Stimulated activated CD4-positive, alpha-beta T cell treated with anti-CD3 and anti-CD28 coated beads, TNF-alpha, amount 100 ng/mL, for 4 hours (primary cell): ENCODE results near the gene KAT5.
A peak's percentile ranks its signal among the peaks of the same experiment; 100 is the strongest.
"Not testable (repeated sequence)": the region's sequence is repeated elsewhere in the genome, so short reads cannot be mapped to it uniquely, and the experiment has no call there.

Experiments used
- DNase-seq, 3 experiments: peaks; one replicate each; pipeline ENCODE4 v3.0.0-alpha.2; 2020; ENCODE audit warnings: low read depth in 3 of 3

The KAT5 gene

DNA sequence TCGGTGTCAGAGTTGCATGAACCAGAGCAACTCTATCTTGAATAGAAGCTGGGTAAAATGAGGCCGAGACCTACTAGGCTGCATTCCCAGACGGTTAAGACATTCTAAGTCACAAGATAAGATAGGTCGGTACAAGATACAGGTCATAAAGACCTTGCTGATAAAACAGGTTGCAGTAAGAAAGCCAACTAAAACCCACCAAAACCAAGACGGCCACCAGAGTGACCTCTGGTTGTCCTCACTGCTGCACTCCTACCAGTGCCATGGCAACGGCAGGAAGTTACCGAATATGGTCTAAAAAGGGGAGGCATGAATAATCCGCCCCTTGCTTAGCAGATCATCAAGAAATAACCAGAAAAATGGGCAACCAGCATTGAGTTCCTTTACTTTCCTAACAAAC is 2.4 kb upstream of the KAT5 start:
- DNase-seq = no peak

GRCh38 chr11:65710421-65710820 is 1.6 kb upstream of the KAT5 start:
- no peak for DNase-seq

DNA sequence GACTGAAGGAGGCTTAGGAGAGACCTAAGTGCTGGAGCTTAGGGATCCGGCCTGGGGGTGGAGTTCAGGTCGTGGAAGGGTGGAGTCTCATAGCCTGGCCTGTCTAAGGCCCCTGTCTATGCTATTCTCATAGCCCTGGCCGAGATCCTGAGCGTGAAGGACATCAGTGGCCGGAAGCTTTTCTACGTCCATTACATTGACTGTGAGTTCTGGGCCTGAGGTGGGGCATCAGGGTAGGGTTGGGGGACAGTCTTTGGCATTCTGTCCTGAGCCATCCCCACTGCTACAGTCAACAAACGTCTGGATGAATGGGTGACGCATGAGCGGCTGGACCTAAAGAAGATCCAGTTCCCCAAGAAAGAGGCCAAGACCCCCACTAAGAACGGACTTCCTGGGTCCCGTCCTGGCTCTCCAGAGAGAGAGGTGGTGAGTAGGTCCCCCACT is 603 bp downstream of the KAT5 start:
- DNase-seq = no peak

GRCh38 chr11:65713212-65713969 is 1.3 kb downstream of the KAT5 start:
- no peak for DNase-seq

GRCh38 chr11:65714433-65714832 is 2.4 kb downstream of the KAT5 start:
- DNase-seq = no peak

GRCh38 chr11:65716302-65716701 is 4.2 kb downstream of the KAT5 start:
- DNase-seq = no peak

DNA sequence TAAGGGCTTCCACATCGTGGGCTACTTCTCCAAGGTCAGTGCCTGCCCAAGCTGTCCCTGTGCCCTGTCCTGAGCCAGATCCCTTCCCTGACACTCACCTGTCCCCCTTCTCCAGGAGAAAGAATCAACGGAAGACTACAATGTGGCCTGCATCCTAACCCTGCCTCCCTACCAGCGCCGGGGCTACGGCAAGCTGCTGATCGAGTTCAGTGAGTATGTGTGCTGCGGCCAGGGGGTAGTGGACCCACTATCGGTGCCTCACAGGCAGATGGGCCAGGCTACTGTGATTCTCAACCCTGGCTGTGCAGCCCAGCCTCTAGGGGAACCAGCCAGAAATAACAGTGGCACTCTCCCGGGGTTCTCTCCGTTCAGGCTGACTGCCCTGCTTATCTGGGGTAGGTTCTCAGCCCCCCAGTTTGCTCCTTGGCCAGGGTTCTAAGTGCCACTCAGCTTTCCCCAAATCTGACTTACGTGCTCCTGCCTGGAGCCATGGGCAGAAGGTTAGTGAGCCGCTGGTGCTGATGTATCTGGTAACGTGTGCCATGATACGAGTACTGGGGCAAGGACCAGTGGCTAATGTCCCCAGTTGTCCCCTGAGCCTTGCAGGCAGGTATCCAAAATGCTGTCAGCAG is 4.8 kb downstream of the KAT5 start:
- DNase-seq = no peak

GRCh38 chr11:65717906-65718305 is 5.9 kb downstream of the KAT5 start:
- no peak for DNase-seq

DNA sequence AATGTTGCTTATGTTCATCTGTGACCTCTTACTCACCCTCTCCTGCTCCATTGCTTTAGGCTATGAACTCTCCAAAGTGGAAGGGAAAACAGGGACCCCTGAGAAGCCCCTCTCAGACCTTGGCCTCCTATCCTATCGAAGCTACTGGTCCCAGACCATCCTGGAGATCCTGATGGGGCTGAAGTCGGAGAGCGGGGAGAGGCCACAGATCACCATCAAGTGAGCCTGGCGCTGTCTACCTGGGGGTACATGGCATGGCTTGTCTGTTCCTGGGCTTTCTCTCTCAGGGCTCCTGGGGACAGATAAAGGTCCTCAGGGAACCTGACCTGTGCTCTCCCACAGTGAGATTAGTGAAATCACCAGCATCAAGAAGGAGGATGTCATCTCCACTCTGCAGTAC is 6.5 kb downstream of the KAT5 start:
- no peak for DNase-seq

- DNase-seq = no peak
These were observed 7.0 kb downstream of the KAT5 start for GRCh38 chr11:65718964-65719492.

- no peak for DNase-seq
These were observed 7.8 kb downstream of the KAT5 start for GRCh38 chr11:65719871-65720210.

- DNase-seq = peak; percentile 49 to 68 (median 55)
These were observed 8.3 kb downstream of the KAT5 start, which contains the start of gene RNASEH2C for GRCh38 chr11:65720211-65720934. RNASEH2C (minus strand) TSS chr11:65720798; CDS start chr11:65720758, 40 bp downstream.

DNA sequence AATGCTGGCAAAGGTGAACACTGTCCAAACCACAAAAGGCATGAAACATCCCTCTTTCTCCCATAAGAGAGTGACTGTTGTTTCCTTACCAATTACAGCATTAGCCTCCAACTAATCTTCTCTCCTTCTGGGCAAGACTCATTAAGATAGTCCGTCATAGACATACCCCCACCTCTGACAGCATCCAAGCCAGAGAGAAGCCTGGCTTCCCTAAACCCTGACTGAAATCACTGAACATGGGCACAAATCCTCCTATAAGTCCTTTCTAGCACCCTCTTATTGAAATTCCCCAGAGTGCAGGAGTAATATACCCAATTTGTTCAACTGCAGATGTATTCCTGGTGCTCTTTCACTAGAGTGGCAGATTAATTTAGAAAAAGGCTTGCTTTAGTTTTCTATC is 10.2 kb downstream of the KAT5 start:
- no peak for DNase-seq

DNA sequence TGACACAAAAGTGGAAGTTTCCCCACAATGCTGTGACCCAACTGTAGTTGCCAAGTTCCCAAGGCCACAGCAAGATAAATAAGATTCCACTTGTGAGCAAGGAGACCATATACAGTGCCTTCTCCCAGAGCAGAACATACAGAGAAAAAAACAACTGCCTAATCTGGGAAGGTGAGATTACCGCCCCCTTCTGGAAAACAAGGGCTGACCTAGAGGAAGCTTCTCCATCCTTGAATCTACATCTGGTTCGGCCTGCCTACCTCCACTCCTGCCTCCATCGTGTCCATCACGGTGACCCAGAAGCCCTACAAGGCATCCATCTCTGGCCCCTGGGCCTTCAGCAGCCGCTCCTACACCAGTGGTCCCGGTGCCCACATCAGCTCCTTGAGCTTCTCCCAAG is 14.6 kb downstream of the KAT5 start:
- no peak for DNase-seq

DNA sequence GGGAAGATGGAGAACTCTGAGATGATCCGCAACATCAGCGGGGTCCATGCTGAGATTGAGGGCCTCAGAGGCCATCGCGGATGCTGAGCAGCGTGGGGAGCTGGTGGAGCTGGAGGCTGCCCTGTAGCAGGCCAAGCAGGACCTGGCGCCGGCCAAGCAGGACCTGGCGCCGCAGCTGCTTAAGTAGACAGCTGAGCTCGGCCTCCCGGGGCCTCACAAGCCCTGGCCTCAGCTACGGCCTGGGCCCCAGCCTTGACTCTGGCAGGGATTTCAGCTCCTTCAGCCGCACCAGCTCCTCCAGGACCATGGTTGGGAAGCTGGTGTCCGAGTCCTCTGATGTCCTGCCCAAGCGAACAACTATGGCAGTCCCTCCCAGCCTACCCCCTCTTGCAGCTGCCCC is 15.8 kb downstream of the KAT5 start:
- DNase-seq = no peak

GRCh38 chr11:65730461-65730860 is 18.4 kb downstream of the KAT5 start:
- DNase-seq = no peak

GRCh38 chr11:65735111-65735510 is 23.1 kb downstream of the KAT5 start:
- DNase-seq = not testable (repeated sequence)

DNA sequence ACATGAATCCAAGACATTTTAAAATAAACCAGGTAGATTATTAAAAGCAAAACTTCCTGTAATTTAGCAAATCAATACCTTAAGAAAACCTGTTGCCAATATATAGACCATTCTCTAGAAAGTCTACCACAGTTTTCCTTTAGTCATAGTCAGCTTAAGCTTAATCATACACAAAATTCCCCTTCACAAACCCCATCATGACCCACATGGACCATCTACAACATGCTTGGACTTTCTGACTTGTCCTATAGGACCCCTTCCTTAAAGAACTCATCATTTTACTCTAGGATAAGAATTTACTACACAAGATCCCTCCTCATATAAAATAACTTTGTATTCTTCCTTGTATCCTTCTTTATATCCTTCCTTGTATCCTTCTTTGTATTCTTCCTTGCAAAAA is 24.8 kb downstream of the KAT5 start:
- no peak for DNase-seq

DNA sequence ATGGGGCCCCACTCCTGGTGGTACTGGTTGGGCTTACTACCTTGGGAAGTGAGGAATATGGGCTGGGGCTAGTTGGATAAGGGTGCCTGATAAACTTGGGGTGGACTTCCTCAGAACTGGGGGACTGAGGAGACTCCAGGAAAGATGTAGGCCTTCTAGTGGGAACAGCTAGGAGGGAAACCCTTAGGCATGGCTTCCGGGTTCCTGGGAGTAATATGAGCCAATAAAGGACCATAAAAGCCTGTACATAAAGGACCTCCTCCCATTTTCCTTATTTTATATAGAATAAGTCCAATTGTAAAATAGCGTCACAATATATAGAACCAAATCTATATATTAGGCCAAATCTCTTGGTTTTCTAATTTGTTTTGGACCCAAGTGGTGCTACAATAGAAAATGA is 27.0 kb downstream of the KAT5 start:
- no peak for DNase-seq

DNA sequence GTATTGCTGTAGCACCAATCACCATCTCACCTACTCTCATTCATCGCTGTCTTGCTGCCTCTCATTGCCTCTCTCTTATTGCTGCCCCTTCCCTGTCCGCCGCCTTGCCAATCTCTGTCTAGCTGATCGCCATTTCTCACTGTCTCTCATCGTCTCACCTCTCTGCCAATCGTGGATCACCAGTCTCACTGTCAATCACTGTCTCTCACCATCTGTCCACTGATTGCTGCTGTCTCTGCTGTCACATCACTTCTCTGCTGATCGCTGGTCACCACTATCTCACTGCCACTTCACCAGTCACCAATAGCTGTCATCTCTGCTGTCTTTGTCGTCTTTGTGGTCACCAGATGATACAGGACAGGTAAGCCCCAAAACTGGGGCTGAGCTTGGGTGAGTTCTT is 29.1 kb downstream of the KAT5 start:
- no peak for DNase-seq

- no peak for DNase-seq
These were observed 30.3 kb downstream of the KAT5 start for GRCh38 chr11:65742353-65742752.

GRCh38 chr11:65743681-65744025 is 31.6 kb downstream of the KAT5 start:
- DNase-seq = no peak
